GM12878 (cell line): ENCODE measurements around the gene CRHBP. TPM values are rescaled to one million over a fixed set of nuclear protein-coding genes. Genes with fewer than 3 reads are reported as not detected.

Experiments used
- ATAC-seq: fragments of 200-7000 bp; cut with Tn5 transposase; 3 replicates; pipeline ENCODE4 v1.9.1; 2020; ENCODE audit warnings: mild to moderate bottlenecking, moderate library complexity
- BruUV-seq: library from RNA; stranded (reverse); fragments of 400-500 nt; replicated peaks from 2 replicates; lab custom pipeline; 2021; lab: Mats Ljungman, UMichigan
- CTCF ChIA-PET: fragments of 300-600 bp; sonication (Branson Sonifier 250); formaldehyde crosslinking; extraction: SDS; loops from one replicate; lab custom pipeline; 2021; ENCODE audit warnings: inconsistent platforms; lab: Yijun Ruan, JAX
- POLR2A ChIA-PET: fragments of 350-600 bp; formaldehyde crosslinking; extraction: SDS; loops from one replicate; lab custom pipeline; 2021; ENCODE audit warnings: inconsistent platforms; lab: Charles Lee
- RAD21 ChIA-PET: fragments of 300-600 bp; sonication (Branson Sonifier 250); formaldehyde crosslinking; loops from one replicate; lab custom pipeline; 2023; ENCODE audit warnings: antibody characterized with exemption; ENCODE audit not compliant: unreplicated experiment; lab: Charles Lee
- SMC1A ChIA-PET: fragments of 300-600 bp; sonication (Branson Sonifier 250); formaldehyde crosslinking; loops from one replicate; lab custom pipeline; 2023; ENCODE audit not compliant: unreplicated experiment, uncharacterized antibody; lab: Charles Lee
- DNase-seq: peaks from one replicate; pipeline ENCODE4 v3.0.0-alpha.2; 2011; ENCODE audit warnings: low read depth, low spot score
- FAIRE-seq: peaks from 3 replicates; lab custom pipeline; 2011; peaks lifted over from hg19 to GRCh38; lab: Jason Lieb, UNC
- H2AFZ ChIP-seq: 2 replicates; pipeline ENCODE4 v1.6.0; 2011; ENCODE audit warnings: low read depth, low read length, control low read depth; ENCODE audit not compliant: control insufficient read depth
- H3K27ac ChIP-seq: 2 replicates; pipeline ENCODE4 v1.5.1; 2011; ENCODE audit warnings: control low read depth; ENCODE audit not compliant: control insufficient read depth, insufficient read depth
- H3K27me3 ChIP-seq, 2 experiments: replicated peaks in 1 of 2; 2 replicates each; pipeline versions ENCODE4 v1.6.0 to v1.6.1; 2011; ENCODE audit warnings: low read length in 1 of 2; ENCODE audit not compliant: control insufficient read depth in 2 of 2, insufficient read depth in 2 of 2
- H3K36me3 ChIP-seq, 2 experiments: 2 replicates each; pipeline ENCODE4 v1.5.1; 2011; ENCODE audit warnings: low read length in 1 of 2; ENCODE audit not compliant: control insufficient read depth in 2 of 2, insufficient read depth in 2 of 2
- H3K4me1 ChIP-seq: 2 replicates; pipeline ENCODE4 v1.6.1; 2011; ENCODE audit warnings: mild to moderate bottlenecking, low read length, moderate library complexity, mixed read lengths; ENCODE audit not compliant: control insufficient read depth, insufficient read depth
- H3K4me2 ChIP-seq: 2 replicates; pipeline ENCODE4 v1.6.0; 2011; ENCODE audit warnings: control low read depth; ENCODE audit not compliant: control insufficient read depth, insufficient read depth
- H3K4me3 ChIP-seq: fragments of 200-600 bp; sonication (generic); 2 replicates; pipeline ENCODE4 v1.5.1; 2016
- H3K79me2 ChIP-seq: 2 replicates; pipeline ENCODE4 v1.6.0; 2011; ENCODE audit warnings: low read length; ENCODE audit not compliant: control insufficient read depth, insufficient read depth
- H3K9ac ChIP-seq: 2 replicates; pipeline ENCODE4 v1.8.0; 2011; ENCODE audit warnings: low read length, control low read depth, mixed read lengths; ENCODE audit not compliant: control insufficient read depth, insufficient read depth
- H3K9me3 ChIP-seq: replicated peaks from 3 replicates; pipeline ENCODE4 v1.5.1; 2011; ENCODE audit warnings: mild to moderate bottlenecking, low read length; ENCODE audit not compliant: control insufficient read depth, insufficient read depth
- H4K20me1 ChIP-seq: 2 replicates; pipeline ENCODE4 v1.6.0; 2011; ENCODE audit not compliant: control insufficient read depth, insufficient read depth
- BACH1 ChIP-seq: fragments of 450-650 bp; IDR thresholded peaks from 2 replicates; pipeline ENCODE4 v1.6.1; 2017; ENCODE audit warnings: mild to moderate bottlenecking, borderline replicate concordance
- CBFB ChIP-seq: IDR thresholded peaks from 2 replicates; pipeline ENCODE4 v1.6.1; 2016; ENCODE audit warnings: antibody characterized with exemption, low read depth
- GABPA ChIP-seq: IDR thresholded peaks from 2 replicates; pipeline ENCODE4 v1.6.1; 2014; ENCODE audit warnings: antibody characterized with exemption, low read depth, mild to moderate bottlenecking, inconsistent platforms
- KAT2A ChIP-seq: conservative IDR thresholded peaks from 2 replicates; pipeline ENCODE4 v1.6.1; 2011; ENCODE audit warnings: low read depth, low read length; ENCODE audit not compliant: control insufficient read depth
- MEF2B ChIP-seq: fragments of 450-650 bp; IDR thresholded peaks from 2 replicates; pipeline ENCODE4 v1.6.1; 2018; ENCODE audit warnings: mild to moderate bottlenecking, moderate library complexity; ENCODE audit not compliant: partially characterized antibody, poor library complexity, severe bottlenecking
- MTA2 ChIP-seq: fragments of 450-650 bp; IDR thresholded peaks from 2 replicates; pipeline ENCODE4 v1.6.1; 2016; ENCODE audit warnings: low read depth, mild to moderate bottlenecking, moderate library complexity
- MTA3 ChIP-seq: IDR thresholded peaks from 2 replicates; pipeline ENCODE4 v1.6.1; 2012; ENCODE audit warnings: low read length, inconsistent platforms, borderline replicate concordance
- NRF1 ChIP-seq: conservative IDR thresholded peaks from 2 replicates; pipeline ENCODE4 v1.6.1; 2011; ENCODE audit warnings: mild to moderate bottlenecking, low read depth, low read length, improper control_type of control experiment
- SUPT20H ChIP-seq: IDR thresholded peaks from 2 replicates; pipeline ENCODE4 v1.6.1; 2011; ENCODE audit warnings: low read depth, mild to moderate bottlenecking, low read length, moderate library complexity, borderline replicate concordance; ENCODE audit not compliant: control insufficient read depth
- ZZZ3 ChIP-seq: IDR thresholded peaks from 2 replicates; pipeline ENCODE4 v1.6.1; 2011; ENCODE audit warnings: low read depth; ENCODE audit not compliant: control insufficient read depth, insufficient read length
- WGBS: methylation state at CpG from one replicate; pipeline ENCODE4 v1.1.6; 2016; ENCODE audit warnings: low lambda C conversion rate; ENCODE audit not compliant: insufficient replicate concordance, insufficient coverage; ENCODE audit errors: missing lambda C conversion rate; 5-methylcytosine and 5-hydroxymethylcytosine counted together
- in situ Hi-C: fragments of 300-500 bp; cut with MboI; formaldehyde crosslinking; loops from 9 replicates; pipeline ENCODE4 v1.14.3; 2018; ENCODE audit warnings: mixed read lengths
- intact Hi-C: fragments of 100-400 bp; cut with micrococcal nuclease; formaldehyde crosslinking; loops from one replicate; pipeline ENCODE4 v1.14.2; 2022; ENCODE audit not compliant: unreplicated experiment
- polyA plus RNA-seq, 11 experiments: library from polyadenylated mRNA; depleted of rRNA in 4 of 11; unstranded in 6 of 11; stranded (reverse) in 5 of 11; fragments of >200 nt; fragmentation: Nextera tagmentation in 4 of 11; fragmentation: Illumina TruSeq in 1 of 11; extraction: Ambion mirVana in 4 of 11; extraction: Trizol in 1 of 11; gene quantifications; 1 replicate in 1 of 11; 2 replicates in 10 of 11; pipeline versions ENCODE4 v1.2.1 to v1.2.3, GENCODE V29; 2011 to 2016; ENCODE audit warnings: inconsistent platforms in 2 of 11, missing spikeins in 2 of 11, low read depth in 1 of 11
- total RNA-seq, 4 experiments: library from RNA; depleted of rRNA in 3 of 4; stranded (reverse); fragments of >200 nt in 3 of 4; fragmentation: Illumina TruSeq in 1 of 4; extraction: Trizol in 1 of 4; gene quantifications; 2 replicates each; pipeline versions ENCODE4 v1.2.1 to v1.2.3, GENCODE V29; 2013 to 2021
- TF ChIP-seq, protein P1 (sequence below): fragments of 450-650 bp; IDR thresholded peaks from 2 replicates; pipeline ENCODE4 v1.6.1; 2016; ENCODE audit warnings: mild to moderate bottlenecking
- TF ChIP-seq, protein P2 (sequence below), 3 experiments: IDR thresholded peaks in 2 of 3; conservative IDR thresholded peaks in 1 of 3; 2 replicates each; pipeline ENCODE4 v1.5.1; 2011; ENCODE audit warnings: low read depth in 3 of 3, low read length in 3 of 3, mild to moderate bottlenecking in 3 of 3, control low read depth in 2 of 3, moderate library complexity in 2 of 3, inconsistent platforms in 1 of 3, mixed read lengths in 1 of 3; ENCODE audit not compliant: control insufficient read depth in 2 of 3, insufficient read depth in 1 of 3; ENCODE audit errors: extremely low read depth in 1 of 3
- TF ChIP-seq, protein P3 (sequence below): IDR thresholded peaks from 2 replicates; pipeline ENCODE4 v1.6.1; 2012; ENCODE audit warnings: low read depth, low read length, improper control_type of control experiment
- TF ChIP-seq, protein P4 (sequence below): fragments of 450-650 bp; IDR thresholded peaks from 2 replicates; pipeline ENCODE4 v1.6.1; 2018; ENCODE audit warnings: borderline replicate concordance, mild to moderate bottlenecking; ENCODE audit not compliant: partially characterized antibody
- TF ChIP-seq, protein P5 (sequence below): fragments of 450-650 bp; IDR thresholded peaks from 2 replicates; pipeline ENCODE4 v1.6.1; 2016; ENCODE audit warnings: mild to moderate bottlenecking

CRHBP gene
- total and polyA plus RNA-seq, 10 of the 15 experiments (the other 5 are each of a cell fraction or from before 2014, with no cell fraction given), result 0.04 to 0.32 TPM; not detected in 8

DNA sequence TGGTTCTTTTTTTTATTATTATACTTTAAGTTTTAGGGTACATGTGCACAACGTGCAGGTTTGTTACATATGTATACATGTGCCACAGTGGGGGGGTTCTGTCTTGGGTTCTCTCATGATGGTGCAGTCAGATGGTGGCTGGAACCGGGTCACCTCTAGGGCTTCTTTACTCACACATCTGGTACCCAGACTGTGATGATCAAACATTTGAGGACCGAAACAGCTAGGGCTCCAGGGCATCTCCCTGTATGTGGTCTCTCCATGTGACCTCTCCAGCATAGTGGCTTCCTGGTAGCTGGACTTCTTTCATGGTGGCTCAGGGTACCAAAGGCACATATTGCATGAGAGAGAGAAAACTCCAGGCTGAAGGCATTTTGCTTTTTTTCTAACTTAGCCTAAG lies 9.8 kb upstream of the CRHBP start:
- Histone ChIP-seq H3K27ac (no peak overlapping the region), H3K4me3 (no peak overlapping the region), H3K4me1 (peaks cover under 1% of the 10 kb centered on the region; the same call in 1 of the 2 replicates), H3K36me3 (no peaks in the 10 kb centered on the region), H4K20me1 (no peaks in the 10 kb centered on the region), H3K79me2 (no peaks in the 10 kb centered on the region), H3K9ac (no peak overlapping the region), H3K4me2 (no peak overlapping the region), H2AFZ (no peak overlapping the region), H3K27me3 (no peaks in the 10 kb centered on the region), H3K9me3 (peaks cover 2% of the 10 kb centered on the region; the same call in 1 of the 3 replicates)
- DNase-seq (no peak), ATAC-seq (no peak), FAIRE-seq (no peak)
- ChIA-PET POLR2A (no interaction called here), SMC1A (interaction anchor here (0.9 kb wide), 1 partner anchor 13 kb away, joined by 3 read pairs; no protein-coding TSS in a partner anchor), RAD21 (no interaction called here), CTCF (no interaction called here)
- 39% methylated on average over 3 of the region's 3 CpGs for WGBS
- intact Hi-C loops, result no loop called here
- in situ Hi-C loops, result no loop called here
- BruUV-seq, result no TSS peak
- TF ChIP-seq, protein P1, sequence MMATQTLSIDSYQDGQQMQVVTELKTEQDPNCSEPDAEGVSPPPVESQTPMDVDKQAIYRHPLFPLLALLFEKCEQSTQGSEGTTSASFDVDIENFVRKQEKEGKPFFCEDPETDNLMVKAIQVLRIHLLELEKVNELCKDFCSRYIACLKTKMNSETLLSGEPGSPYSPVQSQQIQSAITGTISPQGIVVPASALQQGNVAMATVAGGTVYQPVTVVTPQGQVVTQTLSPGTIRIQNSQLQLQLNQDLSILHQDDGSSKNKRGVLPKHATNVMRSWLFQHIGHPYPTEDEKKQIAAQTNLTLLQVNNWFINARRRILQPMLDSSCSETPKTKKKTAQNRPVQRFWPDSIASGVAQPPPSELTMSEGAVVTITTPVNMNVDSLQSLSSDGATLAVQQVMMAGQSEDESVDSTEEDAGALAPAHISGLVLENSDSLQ, result no peak
- no peak for TF ChIP-seq KAT2A
- TF ChIP-seq CBFB, result no peak
- no peak for TF ChIP-seq ZZZ3
- no peak for TF ChIP-seq SUPT20H
- TF ChIP-seq, protein P2, sequence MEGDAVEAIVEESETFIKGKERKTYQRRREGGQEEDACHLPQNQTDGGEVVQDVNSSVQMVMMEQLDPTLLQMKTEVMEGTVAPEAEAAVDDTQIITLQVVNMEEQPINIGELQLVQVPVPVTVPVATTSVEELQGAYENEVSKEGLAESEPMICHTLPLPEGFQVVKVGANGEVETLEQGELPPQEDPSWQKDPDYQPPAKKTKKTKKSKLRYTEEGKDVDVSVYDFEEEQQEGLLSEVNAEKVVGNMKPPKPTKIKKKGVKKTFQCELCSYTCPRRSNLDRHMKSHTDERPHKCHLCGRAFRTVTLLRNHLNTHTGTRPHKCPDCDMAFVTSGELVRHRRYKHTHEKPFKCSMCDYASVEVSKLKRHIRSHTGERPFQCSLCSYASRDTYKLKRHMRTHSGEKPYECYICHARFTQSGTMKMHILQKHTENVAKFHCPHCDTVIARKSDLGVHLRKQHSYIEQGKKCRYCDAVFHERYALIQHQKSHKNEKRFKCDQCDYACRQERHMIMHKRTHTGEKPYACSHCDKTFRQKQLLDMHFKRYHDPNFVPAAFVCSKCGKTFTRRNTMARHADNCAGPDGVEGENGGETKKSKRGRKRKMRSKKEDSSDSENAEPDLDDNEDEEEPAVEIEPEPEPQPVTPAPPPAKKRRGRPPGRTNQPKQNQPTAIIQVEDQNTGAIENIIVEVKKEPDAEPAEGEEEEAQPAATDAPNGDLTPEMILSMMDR (IDR thresholded peaks at IDR 0.05 in 2 of 3, conservative IDR thresholded peaks at IDR 0.05 in 1 of 3; ENCODE audit: control insufficient read depth in 2 of 3, extremely low read depth in 1 of 3, insufficient read depth in 1 of 3, low read depth in 3 of 3, low read length in 3 of 3), result no peak
- no peak for TF ChIP-seq BACH1
- TF ChIP-seq, protein P3, sequence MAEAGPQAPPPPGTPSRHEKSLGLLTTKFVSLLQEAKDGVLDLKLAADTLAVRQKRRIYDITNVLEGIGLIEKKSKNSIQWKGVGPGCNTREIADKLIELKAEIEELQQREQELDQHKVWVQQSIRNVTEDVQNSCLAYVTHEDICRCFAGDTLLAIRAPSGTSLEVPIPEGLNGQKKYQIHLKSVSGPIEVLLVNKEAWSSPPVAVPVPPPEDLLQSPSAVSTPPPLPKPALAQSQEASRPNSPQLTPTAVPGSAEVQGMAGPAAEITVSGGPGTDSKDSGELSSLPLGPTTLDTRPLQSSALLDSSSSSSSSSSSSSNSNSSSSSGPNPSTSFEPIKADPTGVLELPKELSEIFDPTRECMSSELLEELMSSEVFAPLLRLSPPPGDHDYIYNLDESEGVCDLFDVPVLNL, result no peak
- no peak for TF ChIP-seq NRF1
- TF ChIP-seq GABPA, result no peak
- TF ChIP-seq MEF2B, result no peak
- no peak for TF ChIP-seq MTA3
- no peak for TF ChIP-seq MTA2
- TF ChIP-seq, protein P4, sequence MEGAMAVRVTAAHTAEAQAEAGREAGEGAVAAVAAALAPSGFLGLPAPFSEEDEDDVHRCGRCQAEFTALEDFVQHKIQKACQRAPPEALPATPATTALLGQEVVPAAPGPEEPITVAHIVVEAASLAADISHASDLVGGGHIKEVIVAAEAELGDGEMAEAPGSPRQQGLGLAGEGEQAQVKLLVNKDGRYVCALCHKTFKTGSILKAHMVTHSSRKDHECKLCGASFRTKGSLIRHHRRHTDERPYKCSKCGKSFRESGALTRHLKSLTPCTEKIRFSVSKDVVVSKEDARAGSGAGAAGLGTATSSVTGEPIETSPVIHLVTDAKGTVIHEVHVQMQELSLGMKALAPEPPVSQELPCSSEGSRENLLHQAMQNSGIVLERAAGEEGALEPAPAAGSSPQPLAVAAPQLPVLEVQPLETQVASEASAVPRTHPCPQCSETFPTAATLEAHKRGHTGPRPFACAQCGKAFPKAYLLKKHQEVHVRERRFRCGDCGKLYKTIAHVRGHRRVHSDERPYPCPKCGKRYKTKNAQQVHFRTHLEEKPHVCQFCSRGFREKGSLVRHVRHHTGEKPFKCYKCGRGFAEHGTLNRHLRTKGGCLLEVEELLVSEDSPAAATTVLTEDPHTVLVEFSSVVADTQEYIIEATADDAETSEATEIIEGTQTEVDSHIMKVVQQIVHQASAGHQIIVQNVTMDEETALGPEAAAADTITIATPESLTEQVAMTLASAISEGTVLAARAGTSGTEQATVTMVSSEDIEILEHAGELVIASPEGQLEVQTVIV, result no peak
- TF ChIP-seq, protein P5, sequence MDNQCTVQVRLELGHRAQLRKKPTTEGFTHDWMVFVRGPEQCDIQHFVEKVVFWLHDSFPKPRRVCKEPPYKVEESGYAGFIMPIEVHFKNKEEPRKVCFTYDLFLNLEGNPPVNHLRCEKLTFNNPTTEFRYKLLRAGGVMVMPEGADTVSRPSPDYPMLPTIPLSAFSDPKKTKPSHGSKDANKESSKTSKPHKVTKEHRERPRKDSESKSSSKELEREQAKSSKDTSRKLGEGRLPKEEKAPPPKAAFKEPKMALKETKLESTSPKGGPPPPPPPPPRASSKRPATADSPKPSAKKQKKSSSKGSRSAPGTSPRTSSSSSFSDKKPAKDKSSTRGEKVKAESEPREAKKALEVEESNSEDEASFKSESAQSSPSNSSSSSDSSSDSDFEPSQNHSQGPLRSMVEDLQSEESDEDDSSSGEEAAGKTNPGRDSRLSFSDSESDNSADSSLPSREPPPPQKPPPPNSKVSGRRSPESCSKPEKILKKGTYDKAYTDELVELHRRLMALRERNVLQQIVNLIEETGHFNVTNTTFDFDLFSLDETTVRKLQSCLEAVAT, result no peak
